SK-N-SH (cell line): ENCODE results near the gene ARHGAP29. TPM values are rescaled to one million over a fixed set of nuclear protein-coding genes. Genes with fewer than 3 reads are reported as not detected.

Experiments used
- CTCF ChIA-PET: fragments of 300-600, 350-600 bp; formaldehyde crosslinking; extraction: SDS; loops from one replicate; lab custom pipeline; 2021; lab: Yijun Ruan, JAX
- POLR2A ChIA-PET: fragments of 350-600 bp; sonication (Branson Sonifier 250); formaldehyde crosslinking; extraction: SDS; loops from one replicate; lab custom pipeline; 2020; ENCODE audit warnings: antibody characterized with exemption, inconsistent platforms; lab: Yijun Ruan, JAX
- DNase-seq: peaks from one replicate; pipeline ENCODE4 v3.0.0; 2012
- H2AFZ ChIP-seq: fragments of 200-600 bp; sonication (generic); 2 replicates; pipeline ENCODE4 v1.8.1; 2016; ENCODE audit warnings: antibody characterized with exemption, mild to moderate bottlenecking, low read depth
- H3F3A ChIP-seq: fragments of 200-600 bp; sonication (generic); replicated peaks from 2 replicates; pipeline ENCODE3; 2016; ENCODE audit warnings: antibody characterized with exemption, mild to moderate bottlenecking; ENCODE audit not compliant: insufficient read depth
- H3K27ac ChIP-seq, 2 experiments: fragments of 200-500 bp in 1 of 2; fragments of 200-600 bp in 1 of 2; sonication (Bioruptor generic) in 1 of 2; sonication (generic), shearing (Covaris generic) in 1 of 2; 2 replicates each; pipeline versions ENCODE4 v1.5.1 to v1.6.1; 2014 to 2016; ENCODE audit warnings: low read depth in 2 of 2, inconsistent platforms in 1 of 2, low read length in 1 of 2, mild to moderate bottlenecking in 1 of 2, mixed read lengths in 1 of 2
- H3K27me3 ChIP-seq: fragments of 200-600 bp; sonication (generic), shearing (Covaris generic); 2 replicates; pipeline ENCODE4 v1.6.1; 2016; ENCODE audit warnings: mixed run types; ENCODE audit not compliant: insufficient read depth
- H3K36me3 ChIP-seq, 2 experiments: fragments of 200-500 bp in 1 of 2; fragments of 200-600 bp in 1 of 2; sonication (Bioruptor generic) in 1 of 2; sonication (generic) in 1 of 2; replicated peaks in 1 of 2; 2 replicates each; pipeline versions ENCODE3 to v1.5.1; 2014 to 2016; ENCODE audit warnings: low read length in 1 of 2, mild to moderate bottlenecking in 1 of 2; ENCODE audit not compliant: insufficient read depth in 2 of 2, control insufficient read depth in 1 of 2
- H3K4me1 ChIP-seq, 2 experiments: fragments of 200-500 bp in 1 of 2; fragments of 200-600 bp in 1 of 2; sonication (Bioruptor generic) in 1 of 2; sonication (generic), shearing (Covaris generic) in 1 of 2; 2 replicates each; pipeline versions ENCODE4 v1.5.1 to v1.6.1; 2014 to 2016; ENCODE audit warnings: low read depth in 1 of 2, low read length in 1 of 2, mixed run types in 1 of 2; ENCODE audit not compliant: insufficient read depth in 2 of 2, control insufficient read depth in 1 of 2
- H3K4me2 ChIP-seq: fragments of 200-600 bp; sonication (generic), shearing (Covaris generic); 2 replicates; pipeline ENCODE4 v1.6.1; 2017; ENCODE audit warnings: mixed run types
- H3K4me3 ChIP-seq, 2 experiments: fragments of 200-500 bp in 1 of 2; fragments of 200-600 bp in 1 of 2; sonication (Bioruptor generic) in 1 of 2; sonication (generic), shearing (Covaris generic) in 1 of 2; 2 replicates each; pipeline versions ENCODE4 v1.5.1 to v1.8.1; 2014 to 2016; ENCODE audit warnings: low read depth in 2 of 2, inconsistent platforms in 1 of 2, low read length in 1 of 2, mild to moderate bottlenecking in 1 of 2, mixed read lengths in 1 of 2, moderate library complexity in 1 of 2
- H3K79me2 ChIP-seq: fragments of 200-600 bp; sonication (generic); 2 replicates; pipeline ENCODE4 v1.8.1; 2017; ENCODE audit warnings: mild to moderate bottlenecking; ENCODE audit not compliant: insufficient read depth
- H3K9ac ChIP-seq: fragments of 200-600 bp; sonication (generic); 2 replicates; pipeline ENCODE4 v1.6.1; 2017; ENCODE audit warnings: mixed run types
- H3K9me2 ChIP-seq: fragments of 200-600 bp; sonication (generic); 2 replicates; pipeline ENCODE4 v1.6.1; 2017; ENCODE audit warnings: mixed run types
- H3K9me3 ChIP-seq: fragments of 200-600 bp; sonication (generic); 2 replicates; pipeline ENCODE4 v1.6.1; 2017; ENCODE audit warnings: mixed run types, mild to moderate bottlenecking, moderate library complexity
- H4K20me1 ChIP-seq: fragments of 200-600 bp; sonication (generic); 2 replicates; pipeline ENCODE4 v1.6.1; 2017; ENCODE audit warnings: mild to moderate bottlenecking, mixed run types; ENCODE audit not compliant: insufficient read depth
- CTCF ChIP-seq: fragments of 200-600 bp; sonication (generic); IDR thresholded peaks from 2 replicates; pipeline ENCODE4 v1.6.1; 2017; ENCODE audit warnings: antibody characterized with exemption, mild to moderate bottlenecking, moderate library complexity
- ELF1 ChIP-seq: IDR thresholded peaks from 2 replicates; pipeline ENCODE4 v1.4.0; 2012
- EP300 ChIP-seq, 2 experiments: IDR thresholded peaks; 2 replicates each; pipeline versions ENCODE4 v1.4.0 to v1.6.1; 2012; ENCODE audit warnings: borderline replicate concordance in 1 of 2, low read depth in 1 of 2, low read length in 1 of 2
- EZH2phosphoT487 ChIP-seq: fragments of 200-600 bp; sonication (generic); IDR thresholded peaks from 2 replicates; pipeline ENCODE4 v1.6.1; 2017; ENCODE audit warnings: low read depth, mixed run types, mild to moderate bottlenecking, antibody characterized with exemption, moderate library complexity, borderline replicate concordance
- FOSL2 ChIP-seq: IDR thresholded peaks from 2 replicates; pipeline ENCODE4 v1.4.0; 2012; ENCODE audit warnings: low read depth, mild to moderate bottlenecking, moderate library complexity, borderline replicate concordance
- FOXJ3 ChIP-seq: sonication (generic); formaldehyde crosslinking; IDR thresholded peaks from 2 replicates; pipeline ENCODE4 v1.5.1; 2020; ENCODE audit warnings: mild to moderate bottlenecking, missing genetic modification reagents
- GABPA ChIP-seq: IDR thresholded peaks from 2 replicates; pipeline ENCODE4 v1.4.0; 2012; ENCODE audit warnings: low read depth, mild to moderate bottlenecking
- JUND ChIP-seq: IDR thresholded peaks from 2 replicates; pipeline ENCODE4 v1.4.0; 2012
- MEF2A ChIP-seq: IDR thresholded peaks from 2 replicates; pipeline ENCODE4 v1.4.0; 2012; ENCODE audit warnings: low read depth, borderline replicate concordance
- MXI1 ChIP-seq: IDR thresholded peaks from 2 replicates; pipeline ENCODE4 v1.6.1; 2012; ENCODE audit warnings: mild to moderate bottlenecking, low read depth, low read length, improper control_type of control experiment
- NFIC ChIP-seq: IDR thresholded peaks from 2 replicates; pipeline ENCODE4 v1.4.0; 2012; ENCODE audit warnings: borderline replicate concordance
- RCOR1 ChIP-seq: fragments of 150-350 bp; IDR thresholded peaks from 2 replicates; pipeline ENCODE4 v1.6.1; 2017; ENCODE audit warnings: antibody characterized with exemption, low read length
- REST ChIP-seq: IDR thresholded peaks from 2 replicates; pipeline ENCODE4 v1.6.1; 2012; ENCODE audit warnings: mild to moderate bottlenecking, low read depth, low read length, moderate library complexity
- SMC3 ChIP-seq: IDR thresholded peaks from 2 replicates; pipeline ENCODE4 v1.6.1; 2012; ENCODE audit warnings: low read depth, low read length, improper control_type of control experiment
- USF2 ChIP-seq: fragments of 150-350 bp; IDR thresholded peaks from 2 replicates; pipeline ENCODE4 v1.6.1; 2017; ENCODE audit warnings: antibody characterized with exemption, low read length, low read depth, borderline replicate concordance
- YY1 ChIP-seq: IDR thresholded peaks from 2 replicates; pipeline ENCODE4 v1.4.0; 2012; ENCODE audit warnings: low read depth, mild to moderate bottlenecking
- WGBS: methylation state at CpG from one replicate; pipeline ENCODE4 v1.1.6; 2017; ENCODE audit warnings: low lambda C conversion rate; 5-methylcytosine and 5-hydroxymethylcytosine counted together
- polyA plus RNA-seq, 3 experiments: library from polyadenylated mRNA; depleted of rRNA; stranded (reverse); fragments of >200 nt; gene quantifications; 2 replicates each; pipeline ENCODE4 v1.2.3, GENCODE V29; 2012
- TF ChIP-seq, protein P1 (sequence below): IDR thresholded peaks from 2 replicates; pipeline ENCODE4 v1.4.0; 2012; ENCODE audit warnings: low read depth

The ARHGAP29 gene
- polyA plus RNA-seq, 1 of the 3 experiments (the other 2 are of a cell fraction): 20.1 TPM

- H3K36me3 ChIP-seq: no peaks in the 10 kb centered on the region
- ChIA-PET POLR2A (no interaction called here), CTCF (interaction anchor here (1.1 kb wide), 1 partner anchor 98 kb away, joined by 3 read pairs; no protein-coding TSS in a partner anchor)
- H3K4me3 ChIP-seq: no peak overlapping the region
- no peaks in the 10 kb centered on the region for H4K20me1 ChIP-seq
- H3K4me2 ChIP-seq: no peak overlapping the region; the same call in 1 of the 2 replicates
- H3F3A ChIP-seq: no peaks in the 10 kb centered on the region
- H3K27me3 ChIP-seq: no peaks in the 10 kb centered on the region
- H3K79me2 ChIP-seq: no peaks in the 10 kb centered on the region
- H3K9ac ChIP-seq: no peak overlapping the region; the same call in 1 of the 2 replicates
- H3K9me2 ChIP-seq: no peaks in the 10 kb centered on the region
- no peaks in the 10 kb centered on the region for H3K9me3 ChIP-seq
- TF ChIP-seq FOSL2 (0 out of 2 replicates have a peak, but pooled peaks have one; percentile 15), NFIC (no peak), MEF2A (peak; percentile 60), JUND (0 out of 2 replicates have a peak, but pooled peaks have one; percentile 4), REST (no peak), EZH2phosphoT487 (no peak)
- 57% methylated on average over 4 of the region's 4 CpGs for WGBS
- H3K4me1 ChIP-seq: no peaks in the 10 kb centered on the region
- DNase-seq: no peak
- H2AFZ ChIP-seq: peak overlapping the region; percentile 45; the same call in 1 of the 2 replicates
- peak overlapping the region in 1 of 2 experiments; percentile 50; a peak in 2 of 4 replicates for H3K27ac ChIP-seq
These were observed 76.6 kb downstream of the ARHGAP29 start for GRCh38 chr1:94160811-94161210.

GRCh38 chr1:94156096-94156625 is 81.2 kb downstream of the ARHGAP29 start:
- Histone ChIP-seq H3K36me3 (no peaks in the 10 kb centered on the region), H3K4me1 (no peaks in the 10 kb centered on the region), H3K9ac (no peak overlapping the region), H3K4me2 (no peak overlapping the region), H3K27me3 (no peaks in the 10 kb centered on the region), H3K79me2 (no peaks in the 10 kb centered on the region), H3K27ac (no peak overlapping the region), H3K4me3 (no peak overlapping the region), H3F3A (no peaks in the 10 kb centered on the region), H2AFZ (no peak overlapping the region), H3K9me2 (no peaks in the 10 kb centered on the region), H3K9me3 (no peaks in the 10 kb centered on the region), H4K20me1 (no peaks in the 10 kb centered on the region)
- POLR2A ChIA-PET: no interaction called here
- no peak for DNase-seq
- CTCF ChIA-PET: no interaction called here
- TF ChIP-seq MEF2A (no peak), CTCF (no peak), NFIC (no peak), YY1 (no peak), MXI1 (no peak), RCOR1 (no peak), USF2 (no peak), FOSL2 (no peak), GABPA (no peak), EP300 (IDR thresholded peaks at IDR 0.05; ENCODE audit: borderline replicate concordance in 1 of 2, low read depth in 1 of 2, low read length in 1 of 2) (no peak), FOXJ3 (no peak), ELF1 (no peak), SMC3 (no peak), EZH2phosphoT487 (no peak)
- TF ChIP-seq, protein P1, sequence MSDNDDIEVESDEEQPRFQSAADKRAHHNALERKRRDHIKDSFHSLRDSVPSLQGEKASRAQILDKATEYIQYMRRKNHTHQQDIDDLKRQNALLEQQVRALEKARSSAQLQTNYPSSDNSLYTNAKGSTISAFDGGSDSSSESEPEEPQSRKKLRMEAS: no peak
- WGBS: 57% methylated on average over 1 of the region's 1 CpG
